Fibroblast of peridontal ligament (primary cell): ENCODE measurements around the gene DOK3.
"Not testable (repeated sequence)": the region's sequence is repeated elsewhere in the genome, so short reads cannot be mapped to it uniquely, and the experiment has no call there.

ENCODE experiments used
- DNase-seq: peaks from one replicate; pipeline ENCODE4 v3.0.0-alpha.2; 2010; ENCODE audit errors: extremely low read depth

The DOK3 gene

DNA sequence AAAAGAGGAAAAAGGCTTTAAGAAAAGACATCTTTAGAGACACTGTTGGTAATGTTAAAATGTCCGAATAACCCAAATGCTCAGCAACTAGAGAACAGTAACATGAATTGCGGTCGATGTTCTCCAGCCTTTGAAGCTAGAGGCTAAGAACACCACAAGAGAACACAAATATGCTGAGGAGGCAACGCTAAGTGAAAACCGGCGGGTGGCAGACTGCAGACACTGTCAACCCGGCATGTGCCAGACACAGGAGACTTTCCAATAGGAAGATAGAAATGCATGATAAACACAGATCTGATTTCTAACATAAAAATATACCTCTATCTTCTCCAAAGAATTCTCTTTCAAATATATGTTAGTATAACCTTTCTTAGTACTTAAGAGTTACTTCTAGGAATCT lies 25.5 kb upstream of the DOK3 start:
- no peak for DNase-seq

DNA sequence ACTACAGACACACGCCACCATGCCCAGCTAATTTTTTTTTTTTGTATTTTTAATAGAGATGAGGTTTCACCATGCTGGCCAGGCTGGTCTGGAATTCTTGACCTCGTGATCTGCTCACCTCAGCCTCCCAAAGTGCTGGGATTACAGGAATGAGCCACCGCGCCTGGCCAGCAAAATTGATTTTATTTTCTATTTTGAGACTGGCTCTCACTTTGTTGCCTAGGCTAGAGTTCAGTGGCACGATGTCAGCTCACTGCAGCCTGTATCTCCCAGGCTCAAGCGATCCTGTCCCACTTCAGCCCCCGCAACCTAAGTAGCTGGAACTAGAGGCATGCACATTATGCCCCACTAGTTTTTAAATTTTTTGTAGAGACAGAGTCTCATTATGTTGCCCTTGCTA lies 24.8 kb upstream of the DOK3 start:
- DNase-seq = not testable (repeated sequence)

DNA sequence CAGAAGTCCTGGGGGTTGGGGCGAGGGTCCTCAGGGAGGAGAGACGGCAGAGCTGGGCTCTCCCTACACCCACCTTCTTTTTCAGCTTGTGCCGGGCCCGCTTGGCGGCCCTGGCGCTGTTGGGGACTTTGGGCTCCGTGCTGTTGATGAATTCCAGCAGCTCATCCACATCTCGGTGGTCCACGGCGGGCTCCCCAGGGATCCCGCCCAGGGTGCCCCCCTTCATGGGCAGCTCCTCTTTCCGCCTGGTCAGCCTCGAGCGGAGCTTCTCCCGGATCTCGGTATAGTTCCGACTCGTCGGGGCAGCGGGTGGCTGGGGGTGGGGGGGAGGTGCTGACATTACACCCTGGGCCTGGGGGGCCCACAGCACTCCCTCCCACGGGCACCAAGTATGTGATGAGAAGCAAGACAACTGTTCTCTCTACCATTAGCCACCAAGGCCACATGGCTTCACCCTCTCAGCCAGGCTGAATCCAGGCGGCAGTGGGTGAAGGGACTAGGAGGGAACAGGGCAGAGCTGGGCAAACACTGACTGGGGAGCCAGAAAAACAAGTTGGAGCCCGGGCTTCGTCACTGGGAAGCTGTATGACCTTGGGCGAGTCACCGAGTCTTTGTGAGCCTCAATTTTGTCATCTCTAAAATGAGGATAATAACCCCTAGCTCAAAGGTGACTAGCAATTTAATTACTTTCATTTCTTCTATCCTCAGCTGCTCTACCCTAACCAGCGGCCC lies 21.7 kb upstream of the DOK3 start:
- no peak for DNase-seq

DNA sequence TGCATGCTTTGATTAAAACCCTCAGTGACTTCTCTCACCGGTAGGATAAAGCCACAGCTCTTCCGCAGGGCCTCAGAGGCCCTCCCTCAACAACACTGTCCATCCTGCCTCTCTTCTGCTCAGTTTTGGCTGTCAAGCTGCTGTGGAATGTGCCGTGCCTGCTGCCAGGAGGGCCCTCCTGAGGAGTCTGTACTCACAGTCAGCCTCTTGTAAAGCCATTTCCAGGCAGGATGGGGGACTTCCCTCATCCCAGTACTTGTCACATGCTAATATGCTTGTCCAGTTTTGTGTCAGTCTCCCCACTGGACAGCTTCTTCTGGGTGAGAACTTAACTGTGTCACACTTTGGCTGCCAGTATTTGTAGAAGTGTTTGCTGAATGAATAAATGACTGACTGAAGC lies 21.0 kb upstream of the DOK3 start:
- no peak for DNase-seq

- no peak for DNase-seq
Measured at GRCh38 chr5:177529247-177530203, 19.9 kb upstream of the DOK3 start.

- no peak for DNase-seq
Measured at GRCh38 chr5:177528631-177529030, 19.0 kb upstream of the DOK3 start.

- no peak for DNase-seq
Measured at GRCh38 chr5:177527595-177527994, 18.0 kb upstream of the DOK3 start.

DNA sequence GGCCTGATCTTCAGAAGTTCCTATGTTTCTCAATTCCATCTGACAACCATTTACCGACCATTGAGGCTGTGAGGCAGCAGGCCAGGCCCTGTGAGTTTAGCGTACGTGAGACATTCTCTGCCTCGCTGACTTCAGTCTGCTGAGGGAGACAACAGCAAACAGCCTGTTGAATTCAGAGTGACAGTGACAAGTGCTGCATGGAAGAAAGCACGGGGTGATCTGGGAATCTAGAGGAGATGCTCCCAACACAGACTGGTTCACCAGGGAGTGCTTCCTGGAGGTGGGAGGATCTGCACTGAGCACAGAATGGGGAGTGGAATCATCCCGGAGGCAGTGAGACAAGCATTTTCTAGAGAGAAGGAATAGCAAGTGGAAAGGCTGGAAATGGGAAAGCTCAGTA lies 17.2 kb upstream of the DOK3 start:
- DNase-seq = no peak

- no peak for DNase-seq
Measured at GRCh38 chr5:177526191-177526590, 16.6 kb upstream of the DOK3 start.

- DNase-seq = no peak
Measured at GRCh38 chr5:177524941-177525655, 15.5 kb upstream of the DOK3 start.

DNA sequence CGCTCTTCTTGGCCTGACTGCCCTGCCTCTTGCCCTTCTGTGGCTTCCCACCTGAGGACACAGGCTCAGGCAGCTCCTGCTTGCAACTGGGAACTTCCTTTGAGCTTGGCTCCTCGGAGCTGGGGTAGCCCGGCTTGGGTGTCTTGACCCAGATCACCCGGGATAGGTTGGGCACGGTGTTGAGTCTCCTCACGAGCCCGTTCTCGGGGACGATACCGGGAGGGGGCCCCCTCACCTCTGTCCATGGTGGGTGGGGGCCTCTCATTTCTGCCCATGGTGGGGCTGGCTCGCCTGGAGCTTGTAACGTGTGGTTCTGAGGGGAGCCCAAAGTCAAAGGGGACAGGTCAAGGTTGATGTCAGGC lies 14.9 kb upstream of the DOK3 start:
- no peak for DNase-seq

DNA sequence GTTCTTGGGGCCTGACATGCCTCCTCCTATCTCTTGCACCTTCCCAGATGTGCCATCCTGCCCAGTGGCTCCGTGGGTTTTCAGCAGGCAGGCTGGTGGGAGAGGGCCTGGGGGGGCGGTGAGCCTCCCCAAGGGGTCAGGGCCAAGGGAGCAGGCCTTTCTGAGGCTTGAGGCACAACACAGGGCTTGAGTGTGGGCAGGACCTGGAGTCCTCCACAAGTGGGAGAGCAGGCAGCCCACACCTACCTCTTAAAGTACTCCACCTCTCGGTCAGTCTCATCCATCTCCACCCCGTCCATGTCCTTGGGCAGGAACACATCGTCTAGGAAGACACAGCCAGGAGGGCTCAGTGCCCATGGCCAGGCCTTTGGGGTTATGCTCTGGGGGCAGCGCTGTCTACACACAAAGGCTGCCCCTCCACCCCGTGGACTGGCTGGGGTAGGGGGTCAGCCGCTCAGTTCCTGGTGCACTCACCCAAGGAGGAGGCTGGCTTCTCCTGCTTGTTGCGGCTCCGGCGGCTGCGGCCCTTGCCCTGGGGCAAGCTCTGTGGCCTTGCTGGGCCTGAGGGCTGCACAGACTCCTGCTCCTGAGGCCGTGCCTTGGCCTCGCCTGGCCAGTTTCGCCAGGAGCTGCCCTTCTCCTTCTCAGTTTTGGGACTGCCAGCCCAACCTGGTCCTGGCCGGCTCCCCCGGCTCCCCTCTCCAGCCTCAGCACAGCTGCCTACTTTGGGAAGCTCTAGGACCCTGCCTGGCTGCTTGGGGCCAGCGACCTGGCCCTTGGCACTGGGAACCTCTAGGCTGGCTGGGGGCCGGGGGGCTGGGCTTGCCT lies 14.3 kb upstream of the DOK3 start:
- no peak for DNase-seq

GRCh38 chr5:177520916-177521513 lies 11.4 kb upstream of the DOK3 start:
- DNase-seq = no peak

- no peak for DNase-seq
Measured at GRCh38 chr5:177520271-177520670, 10.6 kb upstream of the DOK3 start.

DNA sequence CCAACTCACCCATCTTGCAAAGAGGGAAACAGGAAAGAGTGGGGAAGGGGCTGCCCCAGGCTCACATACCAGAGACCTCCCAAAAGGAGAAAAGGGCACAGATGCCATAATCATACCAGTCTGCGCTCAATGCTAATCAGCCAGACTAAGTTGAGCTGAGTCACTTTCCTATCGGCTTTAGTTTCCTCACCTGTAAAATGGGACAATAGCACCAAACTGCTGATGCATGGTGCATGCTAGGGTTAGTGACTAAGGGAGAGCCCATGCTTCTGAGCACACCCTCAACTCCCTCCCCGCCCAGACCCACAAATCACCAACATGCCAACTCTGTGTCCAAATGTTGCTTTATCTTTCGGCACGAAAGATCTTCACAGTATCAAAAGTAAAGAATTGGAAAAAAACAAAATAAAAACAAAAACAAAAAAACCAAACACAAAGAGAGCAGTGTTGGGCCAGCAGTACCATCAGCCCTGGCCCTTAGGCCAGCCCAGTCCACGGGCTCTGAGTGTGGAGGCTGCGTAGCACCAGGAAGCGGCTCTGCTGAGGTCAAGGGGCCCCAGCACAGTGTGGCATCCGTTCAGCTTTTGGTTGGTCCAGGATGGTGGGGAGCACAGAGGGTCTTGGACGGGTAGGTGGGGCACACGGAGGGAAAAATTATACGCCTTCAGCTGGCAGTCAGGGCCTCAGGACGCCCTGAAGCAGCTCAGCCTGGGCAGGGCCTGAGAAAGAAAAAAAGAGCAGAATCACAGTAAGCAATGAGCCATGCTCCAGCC lies 10.0 kb upstream of the DOK3 start:
- no peak for DNase-seq

- DNase-seq = peak; percentile 99
Measured at GRCh38 chr5:177516601-177517568, 7.3 kb upstream of the DOK3 start, which contains the start of gene DDX41. Gene DDX41 (minus strand): TSS chr5:177516961. CDS start chr5:177516945, 16 bp downstream.

DNA sequence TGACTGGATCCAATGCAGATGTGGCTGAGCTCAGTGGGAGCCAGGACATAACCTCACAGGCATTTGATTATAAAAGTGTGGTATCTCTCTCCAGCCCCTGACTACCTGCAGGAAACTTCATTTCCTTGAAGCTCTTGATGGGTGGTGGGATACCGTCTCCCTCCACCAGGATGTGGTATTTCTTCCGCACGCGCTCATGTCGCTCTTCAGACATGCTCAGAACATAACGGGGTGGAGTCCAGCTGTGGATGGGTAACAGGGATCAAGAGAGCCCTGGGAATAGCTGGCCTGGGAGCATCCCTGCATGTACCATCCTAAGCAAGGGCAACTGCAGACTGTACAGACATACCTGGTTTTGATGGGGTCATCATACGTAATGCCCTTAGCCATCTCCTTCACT lies 6.0 kb upstream of the DOK3 start:
- no peak for DNase-seq

GRCh38 chr5:177514541-177514940 lies 4.9 kb upstream of the DOK3 start:
- DNase-seq = no peak

DNA sequence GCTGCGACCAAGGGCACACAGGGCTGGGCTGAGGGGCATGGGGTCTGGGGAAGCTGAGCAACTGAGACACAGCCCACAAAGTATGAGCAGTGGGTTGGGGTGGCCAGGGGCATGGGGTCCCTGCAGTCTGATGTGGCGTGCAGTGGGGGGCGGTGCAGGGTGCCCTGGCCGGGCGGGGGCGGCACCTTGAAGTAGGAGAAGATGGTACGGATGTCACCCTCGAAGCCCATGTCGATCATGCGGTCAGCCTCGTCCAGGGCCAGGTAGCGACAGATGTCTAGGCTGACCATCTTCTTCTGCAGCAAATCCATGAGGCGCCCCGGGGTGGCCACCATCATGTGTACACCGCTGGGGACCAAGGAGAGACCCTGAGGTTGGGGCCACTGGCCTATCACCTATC lies 3.9 kb upstream of the DOK3 start:
- no peak for DNase-seq
